HepG2 (cell line): ENCODE measurements around the gene PRM3. TPM values are rescaled to one million over a fixed set of nuclear protein-coding genes. Genes with fewer than 3 reads are reported as not detected.

ENCODE experiments used
- ARID2 ChIP-seq: sonication (generic); formaldehyde crosslinking; IDR thresholded peaks from 2 replicates; pipeline ENCODE4 v1.8.1; 2022; ENCODE audit warnings: mild to moderate bottlenecking, missing genetic modification reagents, borderline replicate concordance
- HMGXB3 ChIP-seq: sonication (generic); formaldehyde crosslinking; IDR thresholded peaks from 2 replicates; pipeline ENCODE4 v1.4.0; 2020; ENCODE audit warnings: missing genetic modification reagents, borderline replicate concordance
- IKZF5 ChIP-seq: IDR thresholded peaks from 2 replicates; pipeline ENCODE4 v1.6.1; 2018; ENCODE audit warnings: missing genetic modification reagents, mild to moderate bottlenecking, missing compliant biosample characterization
- LCORL ChIP-seq, 2 experiments: fragments of 450-650 bp in 1 of 2; sonication (generic) in 1 of 2; formaldehyde crosslinking in 1 of 2; IDR thresholded peaks; 2 replicates each; pipeline versions ENCODE4 v1.5.0 to v1.6.1; 2017 to 2020; ENCODE audit warnings: antibody characterized with exemption in 1 of 2, missing genetic modification reagents in 1 of 2
- MXD1 ChIP-seq: sonication (generic); formaldehyde crosslinking; IDR thresholded peaks from 2 replicates; pipeline ENCODE4 v1.4.0; 2020; ENCODE audit warnings: mild to moderate bottlenecking, missing genetic modification reagents
- NBN ChIP-seq: fragments of 450-650 bp; conservative IDR thresholded peaks from 2 replicates; pipeline ENCODE4 v1.6.1; 2017
- NCOA1 ChIP-seq: sonication (generic); formaldehyde crosslinking; IDR thresholded peaks from 2 replicates; pipeline ENCODE4 v1.9.0; 2021; ENCODE audit warnings: missing genetic modification reagents
- NFATC3 ChIP-seq: sonication (generic); formaldehyde crosslinking; IDR thresholded peaks from 2 replicates; pipeline ENCODE4 v1.5.1; 2020; ENCODE audit warnings: mild to moderate bottlenecking, missing genetic modification reagents
- RFXAP ChIP-seq: sonication (generic); formaldehyde crosslinking; IDR thresholded peaks from 2 replicates; pipeline ENCODE4 v1.4.0; 2020; ENCODE audit warnings: missing genetic modification reagents, borderline replicate concordance
- SIN3B ChIP-seq: fragments of 150-350 bp; IDR thresholded peaks from 2 replicates; pipeline ENCODE4 v1.6.1; 2014; ENCODE audit warnings: low read length
- SNRNP70 ChIP-seq: fragments of 200-400 bp; formaldehyde crosslinking; IDR thresholded peaks from 2 replicates; pipeline ENCODE4 v1.6.1; 2017; ENCODE audit warnings: mild to moderate bottlenecking, low read depth, low read length, moderate library complexity
- ZBTB39 ChIP-seq: sonication (generic); formaldehyde crosslinking; IDR thresholded peaks from 2 replicates; pipeline ENCODE4 v1.5.0; 2020; ENCODE audit warnings: missing genetic modification reagents
- ZFX ChIP-seq: sonication (generic); formaldehyde crosslinking; IDR thresholded peaks from 2 replicates; pipeline ENCODE4 v1.4.0; 2020; ENCODE audit warnings: mild to moderate bottlenecking, low read depth, missing genetic modification reagents, moderate library complexity
- ZKSCAN1 ChIP-seq: fragments of 150-350 bp; IDR thresholded peaks from 2 replicates; pipeline ENCODE4 v1.6.1; 2014; ENCODE audit warnings: low read length
- ZNF24 ChIP-seq: fragments of 450-650 bp; IDR thresholded peaks from 2 replicates; pipeline ENCODE4 v1.6.1; 2017; ENCODE audit warnings: antibody characterized with exemption, mild to moderate bottlenecking
- ZNF530 ChIP-seq: sonication (generic); formaldehyde crosslinking; IDR thresholded peaks from 2 replicates; pipeline ENCODE4 v1.5.0; 2020; ENCODE audit warnings: low read depth, mild to moderate bottlenecking, missing genetic modification reagents
- ZNF615 ChIP-seq: sonication (generic); formaldehyde crosslinking; IDR thresholded peaks from 2 replicates; pipeline ENCODE4 v1.5.0; 2020; ENCODE audit warnings: mild to moderate bottlenecking, missing genetic modification reagents, borderline replicate concordance
- ZNF770 ChIP-seq: sonication (generic); formaldehyde crosslinking; IDR thresholded peaks from 2 replicates; pipeline ENCODE4 v1.5.0; 2020; ENCODE audit warnings: mild to moderate bottlenecking, missing genetic modification reagents
- polyA plus RNA-seq, 8 experiments: library from polyadenylated mRNA; depleted of rRNA in 3 of 8; stranded (reverse) in 7 of 8; unstranded in 1 of 8; fragments of >200 nt; fragmentation: Illumina TruSeq in 4 of 8; extraction: Trizol in 4 of 8; gene quantifications; 2 replicates each; pipeline versions ENCODE4 v1.2.1 to v1.2.3, GENCODE V29; 2011 to 2016; ENCODE audit warnings: low read depth in 4 of 8, missing spikeins in 1 of 8, mixed read lengths in 1 of 8; ENCODE audit not compliant: insufficient read depth in 1 of 8
- total RNA-seq, 5 experiments: library from RNA; depleted of rRNA; stranded (reverse); fragments of >200 nt; fragmentation: Illumina TruSeq; extraction: Trizol; gene quantifications; 2 replicates each; pipeline ENCODE4 v1.2.3, GENCODE V29; 2016; ENCODE audit warnings: low read depth in 1 of 5

Gene PRM3
- total and polyA plus RNA-seq, 2 of the 13 experiments (the other 11 are each of a cell fraction or from before 2014, with no cell fraction given): not detected

- TF ChIP-seq ZBTB39 (0 out of 2 replicates have a peak, but pooled peaks have one; percentile 57), IKZF5 (CRISPR knock-in tag) (no peak), ZNF24 (no peak), SNRNP70 (no peak), NBN (no peak), NCOA1 (CRISPR knock-in tag) (0 out of 2 replicates have a peak, but pooled peaks have one; percentile 25), HMGXB3 (CRISPR knock-in tag) (no peak), NFATC3 (no peak), ZFX (CRISPR knock-in tag) (peak; percentile 53), ZKSCAN1 (0 out of 2 replicates have a peak, but pooled peaks have one; percentile 6), ZNF530 (no peak), ZNF770 (CRISPR knock-in tag) (no peak), MXD1 (no peak), ARID2 (CRISPR knock-in tag) (no peak), SIN3B (no peak), LCORL (IDR thresholded peaks at IDR 0.05) (no peak), LCORL (CRISPR knock-in tag; IDR thresholded peaks at IDR 0.05) (peak; percentile 74), RFXAP (CRISPR knock-in tag) (0 out of 2 replicates have a peak, but pooled peaks have one; percentile 33), ZNF615 (CRISPR knock-in tag) (no peak)
These were observed 13.5 kb downstream of the PRM3 start (continued) for GRCh38 chr16:11259655-11260595.
